Calu3 (cell line): ENCODE results near the gene PRMT2. TPM values are rescaled to one million over a fixed set of nuclear protein-coding genes. Genes with fewer than 3 reads are reported as not detected.

ENCODE experiments used
- BruUV-seq: library from RNA; stranded (reverse); fragments of 400-500 nt; replicated peaks from 2 replicates; lab custom pipeline; 2021; lab: Mats Ljungman, UMichigan
- CTCF ChIA-PET: fragments of 300-600 bp; sonication (Branson Sonifier 250); formaldehyde crosslinking; loops from one replicate; lab custom pipeline; 2022; ENCODE audit warnings: antibody characterized with exemption; lab: Charles Lee
- DNase-seq: peaks from one replicate; pipeline ENCODE4 v3.0.0; 2022
- H3K27ac Mint-ChIP-seq: one replicate; pipeline ENCODE4 v1.8.0; 2022; ENCODE audit warnings: mixed read lengths; ENCODE audit not compliant: unreplicated experiment
- H3K27me3 Mint-ChIP-seq: one replicate; pipeline ENCODE4 v1.8.0; 2022; ENCODE audit warnings: mixed read lengths; ENCODE audit not compliant: unreplicated experiment
- H3K36me3 Mint-ChIP-seq: one replicate; pipeline ENCODE4 v1.8.0; 2022; ENCODE audit warnings: mild to moderate bottlenecking, moderate library complexity, mixed read lengths; ENCODE audit not compliant: insufficient read depth, unreplicated experiment
- H3K4me1 Mint-ChIP-seq: one replicate; pipeline ENCODE4 v1.8.0; 2022; ENCODE audit warnings: mild to moderate bottlenecking, low read depth, mixed read lengths; ENCODE audit not compliant: unreplicated experiment
- H3K4me3 Mint-ChIP-seq: one replicate; pipeline ENCODE4 v1.8.0; 2022; ENCODE audit warnings: mild to moderate bottlenecking, low read depth, moderate library complexity, mixed read lengths; ENCODE audit not compliant: unreplicated experiment
- H3K9me3 Mint-ChIP-seq: one replicate; pipeline ENCODE4 v1.8.0; 2022; ENCODE audit warnings: low read depth, mixed read lengths; ENCODE audit not compliant: unreplicated experiment
- intact Hi-C: fragments of 100-400 bp; cut with micrococcal nuclease; formaldehyde crosslinking; loops from one replicate; pipeline ENCODE4 v1.10.0; 2022; ENCODE audit not compliant: unreplicated experiment
- total RNA-seq: library from RNA; stranded (reverse); gene quantifications from 2 replicates; pipeline ENCODE4 v1.2.3, GENCODE V29; 2022
- TF ChIP-seq, protein P1 (sequence below): fragments of 200-600 bp; IDR thresholded peaks from one replicate; pipeline ENCODE4 v1.8.0; 2022; ENCODE audit warnings: antibody characterized with exemption; ENCODE audit not compliant: unreplicated experiment

PRMT2 gene
- total RNA-seq, 1 experiment from 2014 or later: 59.4 TPM

DNA sequence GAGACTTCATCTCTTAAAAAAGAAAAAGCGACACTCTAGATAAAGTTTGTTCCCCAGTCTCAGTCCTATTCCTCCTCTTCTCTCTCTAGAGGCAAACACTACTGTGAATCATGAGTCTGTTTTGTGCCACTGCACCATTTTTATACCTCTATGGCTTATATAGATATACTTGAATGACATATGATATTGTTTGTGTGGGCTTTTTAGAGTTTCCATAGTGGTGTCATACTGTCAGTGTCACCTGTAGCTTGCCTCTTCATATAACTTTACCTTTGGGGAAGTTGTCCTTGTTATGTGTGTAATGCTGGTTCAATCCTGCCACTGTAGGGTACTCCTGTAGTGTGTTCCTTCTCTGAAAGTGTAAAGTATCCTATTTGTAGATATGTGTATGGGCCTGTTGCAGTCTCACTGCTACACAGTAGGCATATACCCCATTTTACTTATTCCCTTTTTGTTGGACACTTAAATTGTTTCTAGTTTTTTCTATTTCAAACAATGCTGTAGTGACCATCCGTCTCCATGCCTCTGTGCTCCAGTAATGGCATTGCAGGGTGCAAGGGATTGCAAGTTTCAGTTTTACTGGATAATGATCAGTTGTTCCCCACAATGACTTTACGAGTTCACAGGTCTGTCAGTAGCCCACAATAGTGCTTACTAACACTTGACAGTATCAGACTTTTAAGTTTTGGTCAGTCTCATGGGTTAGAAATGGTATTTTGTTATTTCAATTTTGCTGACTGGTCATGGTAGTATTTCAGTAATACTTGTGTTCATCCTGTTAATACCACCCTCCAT lies 2.7 kb downstream of the PRMT2 start:
- peaks cover 27% of the 10 kb centered on the region for H3K4me1 Mint-ChIP-seq
- peaks cover 43% of the 10 kb centered on the region for H3K36me3 Mint-ChIP-seq
- TF ChIP-seq, protein P1, sequence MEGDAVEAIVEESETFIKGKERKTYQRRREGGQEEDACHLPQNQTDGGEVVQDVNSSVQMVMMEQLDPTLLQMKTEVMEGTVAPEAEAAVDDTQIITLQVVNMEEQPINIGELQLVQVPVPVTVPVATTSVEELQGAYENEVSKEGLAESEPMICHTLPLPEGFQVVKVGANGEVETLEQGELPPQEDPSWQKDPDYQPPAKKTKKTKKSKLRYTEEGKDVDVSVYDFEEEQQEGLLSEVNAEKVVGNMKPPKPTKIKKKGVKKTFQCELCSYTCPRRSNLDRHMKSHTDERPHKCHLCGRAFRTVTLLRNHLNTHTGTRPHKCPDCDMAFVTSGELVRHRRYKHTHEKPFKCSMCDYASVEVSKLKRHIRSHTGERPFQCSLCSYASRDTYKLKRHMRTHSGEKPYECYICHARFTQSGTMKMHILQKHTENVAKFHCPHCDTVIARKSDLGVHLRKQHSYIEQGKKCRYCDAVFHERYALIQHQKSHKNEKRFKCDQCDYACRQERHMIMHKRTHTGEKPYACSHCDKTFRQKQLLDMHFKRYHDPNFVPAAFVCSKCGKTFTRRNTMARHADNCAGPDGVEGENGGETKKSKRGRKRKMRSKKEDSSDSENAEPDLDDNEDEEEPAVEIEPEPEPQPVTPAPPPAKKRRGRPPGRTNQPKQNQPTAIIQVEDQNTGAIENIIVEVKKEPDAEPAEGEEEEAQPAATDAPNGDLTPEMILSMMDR: no peak
- intact Hi-C loops: no loop called here
- H3K27me3 Mint-ChIP-seq: no peaks in the 10 kb centered on the region
- H3K4me3 Mint-ChIP-seq: peak overlapping the region; percentile 11
- CTCF ChIA-PET: interaction anchor here (0.7 to 3.7 kb wide), 2 partner anchors 16 to 134 kb away, joined by 5 to 17 read pairs; no protein-coding TSS in a partner anchor
- no peak for DNase-seq
- no peak overlapping the region for H3K27ac Mint-ChIP-seq
- no peaks in the 10 kb centered on the region for H3K9me3 Mint-ChIP-seq
- BruUV-seq: no TSS peak

DNA sequence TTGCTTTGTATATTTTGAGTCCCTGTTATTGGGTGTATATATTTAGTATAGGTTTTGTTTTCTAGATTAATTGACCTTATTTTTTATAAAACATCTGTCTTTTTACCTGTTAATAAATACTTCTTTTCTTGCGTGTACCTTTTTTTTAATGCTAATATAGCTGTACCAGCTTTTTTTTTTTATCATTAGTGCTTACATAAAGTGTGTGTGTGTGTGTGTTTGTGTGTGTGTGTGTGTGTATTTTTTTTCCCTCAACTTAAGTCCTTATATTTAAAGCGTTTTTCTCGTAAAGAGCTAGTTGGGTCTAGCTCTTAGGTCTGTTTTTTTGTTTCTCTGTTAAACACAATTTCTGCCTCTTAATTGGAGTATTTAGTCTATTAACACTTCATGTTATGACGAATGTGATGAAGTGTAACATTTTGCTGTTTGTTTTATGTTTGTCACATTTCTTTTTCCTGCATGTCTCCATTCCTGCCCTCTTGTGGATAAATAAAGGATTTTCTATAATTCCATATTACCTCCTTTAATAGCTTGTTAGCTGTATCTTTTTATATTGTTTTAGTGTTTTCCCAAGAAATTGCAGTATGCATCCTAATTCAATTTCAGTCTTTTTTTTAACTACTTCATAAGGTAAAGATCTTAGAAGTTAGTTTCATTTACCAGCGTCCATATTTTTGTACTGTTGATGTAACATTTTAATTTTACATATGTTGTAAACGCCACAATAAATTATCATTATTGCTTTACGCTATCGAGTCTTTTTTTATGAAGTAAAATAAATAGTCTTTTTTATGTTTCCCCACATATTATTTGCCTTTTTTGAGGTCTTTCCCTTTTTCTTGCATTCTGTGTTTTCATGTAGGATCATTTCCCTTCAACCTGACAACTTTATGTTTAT lies 4.3 kb downstream of the PRMT2 start:
- peak overlapping the region; percentile 54 for H3K27ac Mint-ChIP-seq
- H3K4me3 Mint-ChIP-seq: peak overlapping the region; percentile 40
- CTCF ChIA-PET: interaction anchor here (0.5 to 0.8 kb wide), 3 partner anchors 18 to 120 kb away, joined by 3 to 6 read pairs (median 4); no protein-coding TSS in a partner anchor
- H3K4me1 Mint-ChIP-seq: peaks cover 27% of the 10 kb centered on the region
- TF ChIP-seq, protein P1: no peak
- no peak for DNase-seq
- peaks cover 38% of the 10 kb centered on the region for H3K36me3 Mint-ChIP-seq
- intact Hi-C loops: no loop called here
- no TSS peak for BruUV-seq
- H3K9me3 Mint-ChIP-seq: no peaks in the 10 kb centered on the region
- no peaks in the 10 kb centered on the region for H3K27me3 Mint-ChIP-seq

DNA sequence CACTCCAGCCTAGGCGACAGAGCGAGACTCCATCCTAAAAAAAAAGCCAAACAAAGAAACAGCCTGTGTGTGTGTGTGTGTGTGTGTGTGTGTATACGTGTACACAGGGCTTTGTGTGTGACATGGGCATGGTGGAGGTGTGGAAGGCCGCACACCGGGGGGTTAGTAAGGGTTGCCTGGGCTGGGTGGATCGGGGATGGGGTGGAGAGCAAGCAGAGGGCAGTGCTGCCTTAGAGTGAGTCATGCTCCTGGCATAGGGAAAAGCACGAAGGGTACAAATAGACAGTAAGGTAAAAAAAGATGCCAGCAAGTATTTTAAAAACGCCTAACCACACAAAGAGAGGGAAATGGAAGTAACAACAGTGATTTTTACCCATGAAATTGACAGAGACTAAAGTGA lies 6.2 kb downstream of the PRMT2 start:
- CTCF ChIA-PET: no interaction called here
- peaks cover 35% of the 10 kb centered on the region for H3K36me3 Mint-ChIP-seq

More for the DNA sequence above, 6.2 kb downstream of the PRMT2 start:
- TF ChIP-seq, protein P1: no peak
- no peak for DNase-seq
- Mint-ChIP-seq H3K4me3 (no peak overlapping the region), H3K27me3 (no peaks in the 10 kb centered on the region), H3K4me1 (peaks cover 27% of the 10 kb centered on the region), H3K27ac (no peak overlapping the region), H3K9me3 (no peaks in the 10 kb centered on the region)
- intact Hi-C loops: no loop called here
- no TSS peak for BruUV-seq
